Peyer's patch (tissue), 4 donors: ENCODE data around the gene GALNT13.

Source experiments
- CTCF ChIP-seq, 6 experiments: fragments of 450-650 bp in 4 of 6; fragments of 200-600 bp in 2 of 6; sonication (generic) in 1 of 6; IDR thresholded peaks; one replicate each; pipeline ENCODE4 v1.5.1; 2017 to 2019; ENCODE audit warnings: antibody characterized with exemption in 6 of 6, mild to moderate bottlenecking in 3 of 6, moderate library complexity in 1 of 6
- POLR2A ChIP-seq, 2 donors: fragments of 450-650 bp; IDR thresholded peaks; one replicate each; pipeline ENCODE4 v1.5.1; 2017; ENCODE audit warnings: antibody characterized with exemption in 2 of 2, mild to moderate bottlenecking in 2 of 2, moderate library complexity in 2 of 2

- no peak for TF ChIP-seq CTCF (IDR thresholded peaks at IDR 0.05)
- TF ChIP-seq POLR2A (IDR thresholded peaks at IDR 0.05) = no peak
Measured at GRCh38 chr2:154259030-154259429, 387.3 kb downstream of the GALNT13 start.
